Measurements from ENCODE around the gene FXR1.
"Not testable (repeated sequence)": the region's sequence is repeated elsewhere in the genome, so short reads cannot be mapped to it uniquely, and the experiment has no call there.

Gene FXR1

GRCh38 chr3:180912304-180913296 is at the start of gene FXR1:
Gene FXR1, plus strand, starts transcription at chr3:180912670. Its CDS starts 16 bp downstream, at chr3:180912686.
- DNase-seq: peak; percentile 60

- DNase-seq: no peak
Observed at GRCh38 chr3:180870008-180870699, 42.3 kb upstream of the FXR1 start.

- no peak for DNase-seq
Observed at GRCh38 chr3:180871901-180872300, 40.6 kb upstream of the FXR1 start.

GRCh38 chr3:180872430-180872829 is 40.0 kb upstream of the FXR1 start:
- not testable (repeated sequence) for DNase-seq

GRCh38 chr3:180875124-180875698 is 37.3 kb upstream of the FXR1 start:
- no peak for DNase-seq

- no peak for DNase-seq
Observed at GRCh38 chr3:180881065-180881801, 31.2 kb upstream of the FXR1 start.

GRCh38 chr3:180882115-180882514 is 30.4 kb upstream of the FXR1 start:
- no peak for DNase-seq

- DNase-seq: no peak
Observed at GRCh38 chr3:180888992-180889560, 23.4 kb upstream of the FXR1 start.

GRCh38 chr3:180898572-180898971 is 13.9 kb upstream of the FXR1 start:
- no peak for DNase-seq

- DNase-seq: no peak
Observed at GRCh38 chr3:180909369-180910127, 2.9 kb upstream of the FXR1 start.

- no peak for DNase-seq
Observed at GRCh38 chr3:180910823-180911222, 1.6 kb upstream of the FXR1 start.

GRCh38 chr3:180911876-180912303 is 580 bp upstream of the FXR1 start:
- DNase-seq: no peak

- DNase-seq: no peak
Observed at GRCh38 chr3:180913581-180914404, 1.3 kb downstream of the FXR1 start.

- no peak for DNase-seq
Observed at GRCh38 chr3:180918542-180918941, 6.1 kb downstream of the FXR1 start.

GRCh38 chr3:180922242-180922641 is 9.8 kb downstream of the FXR1 start:
- DNase-seq: no peak

GRCh38 chr3:180923561-180923960 is 11.1 kb downstream of the FXR1 start:
- no peak for DNase-seq

- no peak for DNase-seq
Observed at GRCh38 chr3:180926526-180926925, 14.1 kb downstream of the FXR1 start.

GRCh38 chr3:180929376-180929775 is 16.9 kb downstream of the FXR1 start:
- no peak for DNase-seq

- DNase-seq: no peak
Observed at GRCh38 chr3:180930526-180930925, 18.1 kb downstream of the FXR1 start.

- DNase-seq: no peak
Observed at GRCh38 chr3:180932819-180933218, 20.3 kb downstream of the FXR1 start.

- no peak for DNase-seq
Observed at GRCh38 chr3:180934638-180935037, 22.2 kb downstream of the FXR1 start.
